NCI-H526 treated with DMSO at 0.1 percent for 48 hours (cell line): ENCODE data around the gene TSPEAR.
A peak's percentile ranks its signal among the peaks of the same experiment; 100 is the strongest.

Experiments used
- DNase-seq: peaks from one replicate; lab custom pipeline; 2025; lab: John Stamatoyannopoulos, UW

The TSPEAR gene

GRCh38 chr21:44462086-44462833 lies 249.1 kb downstream of the TSPEAR start:
- DNase-seq: no peak

- no peak for DNase-seq
Measured at GRCh38 chr21:44461464-44462001, 249.8 kb downstream of the TSPEAR start.

- DNase-seq: no peak
Measured at GRCh38 chr21:44461005-44461404, 250.4 kb downstream of the TSPEAR start.

GRCh38 chr21:44460441-44460755 lies 251.0 kb downstream of the TSPEAR start:
- DNase-seq: no peak

- no peak for DNase-seq
Measured at GRCh38 chr21:44459712-44460440, 251.5 kb downstream of the TSPEAR start.

GRCh38 chr21:44458971-44459711 lies 252.2 kb downstream of the TSPEAR start:
- no peak for DNase-seq

GRCh38 chr21:44456915-44457736 lies 254.2 kb downstream of the TSPEAR start:
- no peak for DNase-seq

- DNase-seq: no peak
Measured at GRCh38 chr21:44456214-44456914, 255.0 kb downstream of the TSPEAR start.

- DNase-seq: peak; percentile 34
Measured at GRCh38 chr21:44455524-44456213, 255.7 kb downstream of the TSPEAR start.

- peak; percentile 32 for DNase-seq
Measured at GRCh38 chr21:44454747-44455523, 256.4 kb downstream of the TSPEAR start, which contains the start of gene LRRC3. Gene LRRC3 (plus strand): TSS chr21:44455510. CDS start chr21:44456645, 1,135 bp downstream.

- DNase-seq: no peak
Measured at GRCh38 chr21:44454058-44454457, 257.3 kb downstream of the TSPEAR start.

- no peak for DNase-seq
Measured at GRCh38 chr21:44453120-44453519, 258.3 kb downstream of the TSPEAR start.

GRCh38 chr21:44450999-44451398 lies 260.4 kb downstream of the TSPEAR start:
- no peak for DNase-seq

- no peak for DNase-seq
Measured at GRCh38 chr21:44450402-44450801, 261.0 kb downstream of the TSPEAR start.

GRCh38 chr21:44449473-44450363 lies 261.7 kb downstream of the TSPEAR start:
- DNase-seq: no peak

GRCh38 chr21:44448651-44449131 lies 262.7 kb downstream of the TSPEAR start:
- DNase-seq: no peak
